BLaER1 treated with 17β-estradiol and CSF1 and Interleukin-3, amounts not matched to agents 10 nM and 100 nM (cell line): ENCODE results near the gene SLC29A2.

ENCODE experiments used
- H3K27ac ChIP-seq, 11 experiments: shearing (Covaris generic); formaldehyde crosslinking; 2 replicates each; pipeline ENCODE4 v1.8.1; 2022
- H3K27me3 ChIP-seq, 11 experiments: shearing (Covaris generic); formaldehyde crosslinking; 2 replicates each; pipeline ENCODE4 v1.8.1; 2022
- H3K36me3 ChIP-seq, 11 experiments: shearing (Covaris generic); formaldehyde crosslinking; 2 replicates each; pipeline ENCODE4 v1.8.1; 2022
- H3K4me1 ChIP-seq, 10 experiments: shearing (Covaris generic); formaldehyde crosslinking; 2 replicates each; pipeline ENCODE4 v1.8.1; 2022
- H3K4me2 ChIP-seq, 11 experiments: shearing (Covaris generic); formaldehyde crosslinking; 2 replicates each; pipeline ENCODE4 v1.8.1; 2022
- H3K4me3 ChIP-seq, 10 experiments: shearing (Covaris generic); formaldehyde crosslinking; 2 replicates each; pipeline ENCODE4 v1.8.1; 2022
- H3K9ac ChIP-seq, 11 experiments: shearing (Covaris generic); formaldehyde crosslinking; 2 replicates each; pipeline ENCODE4 v1.8.1; 2022
- H3K9me3 ChIP-seq, 11 experiments: shearing (Covaris generic); formaldehyde crosslinking; replicated peaks in 1 of 11; 2 replicates each; pipeline ENCODE4 v1.8.1; 2022
- H4K20me1 ChIP-seq, 11 experiments: shearing (Covaris generic); formaldehyde crosslinking; 2 replicates each; pipeline ENCODE4 v1.8.1; 2022
- Cebpa-rat ChIP-seq, 11 experiments: shearing (Covaris generic); IDR thresholded peaks; 2 replicates each; pipeline ENCODE4 v1.8.1; 2022

The SLC29A2 gene

GRCh38 chr11:66328302-66329144, 43.0 kb downstream of the SLC29A2 start:
- no peak for TF ChIP-seq Cebpa-rat (IDR thresholded peaks at IDR 0.05)
- H3K27ac ChIP-seq: peak overlapping the region in 10 of 11 experiments; percentile 64 to 100 (median 95); a peak in 21 of 22 replicates
- peaks cover 0 to 18% (median 0%) of the 10 kb centered on the region in 11 experiments; a peak in 3 of 22 replicates for H4K20me1 ChIP-seq
- H3K27me3 ChIP-seq: no peaks in the 10 kb centered on the region
- H3K9ac ChIP-seq: peak overlapping the region; percentile 56 to 93 (median 83); a peak in 19 of 22 replicates
- H3K4me1 ChIP-seq: peaks cover 53 to 95% (median 74%) of the 10 kb centered on the region in 10 experiments
- peaks cover 0 to 24% (median 0%) of the 10 kb centered on the region in 11 experiments; a peak in 9 of 22 replicates for H3K36me3 ChIP-seq
- H3K4me3 ChIP-seq: peak overlapping the region in 6 of 10 experiments; percentile 4 to 59 (median 12); a peak in 7 of 20 replicates
- H3K9me3 ChIP-seq: no peaks in the 10 kb centered on the region
- peak overlapping the region; percentile 74 to 98 (median 92) for H3K4me2 ChIP-seq

- H3K4me1 ChIP-seq: peaks cover 53 to 95% (median 75%) of the 10 kb centered on the region in 10 experiments
- no peaks in the 10 kb centered on the region for H3K9me3 ChIP-seq
- no peaks in the 10 kb centered on the region for H3K27me3 ChIP-seq
- H4K20me1 ChIP-seq: peaks cover 0 to 12% (median 0%) of the 10 kb centered on the region in 11 experiments; a peak in 2 of 22 replicates
- H3K36me3 ChIP-seq: peaks cover 0 to 18% (median 0%) of the 10 kb centered on the region in 11 experiments; a peak in 9 of 22 replicates
- no peak for TF ChIP-seq Cebpa-rat (IDR thresholded peaks at IDR 0.05)
- H3K27ac ChIP-seq: peak overlapping the region in 9 of 11 experiments; percentile 84 to 100 (median 95); a peak in 18 of 22 replicates
- H3K9ac ChIP-seq: peak overlapping the region in 9 of 11 experiments; percentile 73 to 93 (median 84); a peak in 17 of 22 replicates
- H3K4me2 ChIP-seq: peak overlapping the region; percentile 74 to 98 (median 92)
- H3K4me3 ChIP-seq: peak overlapping the region in 3 of 10 experiments; percentile 28 to 59 (median 46); a peak in 3 of 20 replicates
Observed at GRCh38 chr11:66328031-66328301, 43.6 kb downstream of the SLC29A2 start.

- Histone ChIP-seq H4K20me1 (peaks cover 0 to 7% (median 0%) of the 10 kb centered on the region in 11 experiments; a peak in 1 of 22 replicates), H3K36me3 (peaks cover 0 to 13% (median 0%) of the 10 kb centered on the region in 11 experiments; a peak in 8 of 22 replicates), H3K9ac (peak overlapping the region; percentile 67 to 93 (median 83)), H3K9me3 (no peaks in the 10 kb centered on the region), H3K27me3 (no peaks in the 10 kb centered on the region), H3K4me1 (peaks cover 53 to 94% (median 80%) of the 10 kb centered on the region in 10 experiments), H3K4me3 (peak overlapping the region in 7 of 10 experiments; percentile 27 to 59 (median 46); a peak in 11 of 20 replicates), H3K27ac (peak overlapping the region; percentile 63 to 100 (median 95); a peak in 21 of 22 replicates), H3K4me2 (peak overlapping the region; percentile 74 to 98 (median 92))
- TF ChIP-seq Cebpa-rat (IDR thresholded peaks at IDR 0.05): no peak
Observed at GRCh38 chr11:66327171-66328030, 44.2 kb downstream of the SLC29A2 start.

GRCh38 chr11:66326261-66327111, 45.1 kb downstream of the SLC29A2 start:
- Histone ChIP-seq H4K20me1 (no peaks in the 10 kb centered on the region), H3K27ac (peak overlapping the region; percentile 63 to 100 (median 95)), H3K4me2 (peak overlapping the region; percentile 74 to 98 (median 94)), H3K27me3 (no peaks in the 10 kb centered on the region), H3K4me1 (peaks cover 53 to 96% (median 89%) of the 10 kb centered on the region in 10 experiments), H3K9ac (peak overlapping the region; percentile 67 to 93 (median 84)), H3K9me3 (peaks cover 0 to 6% (median 4%) of the 10 kb centered on the region in 11 experiments; a peak in 7 of 22 replicates), H3K4me3 (peak overlapping the region in 8 of 10 experiments; percentile 27 to 59 (median 48); a peak in 14 of 20 replicates), H3K36me3 (peaks cover 0 to 3% (median 0%) of the 10 kb centered on the region in 11 experiments; a peak in 2 of 22 replicates)
- no peak for TF ChIP-seq Cebpa-rat (IDR thresholded peaks at IDR 0.05)

- Histone ChIP-seq H3K27me3 (no peaks in the 10 kb centered on the region), H4K20me1 (no peaks in the 10 kb centered on the region), H3K4me3 (peak overlapping the region in 4 of 10 experiments; percentile 27 to 53 (median 45); a peak in 2 of 20 replicates), H3K4me1 (peaks cover 53 to 88% (median 82%) of the 10 kb centered on the region in 10 experiments), H3K27ac (peak overlapping the region; percentile 63 to 100 (median 95); a peak in 20 of 22 replicates), H3K9me3 (peaks cover 0 to 11% (median 5%) of the 10 kb centered on the region in 11 experiments; a peak in 12 of 22 replicates), H3K9ac (peak overlapping the region in 10 of 11 experiments; percentile 67 to 93 (median 84); a peak in 18 of 22 replicates), H3K4me2 (peak overlapping the region; percentile 74 to 98 (median 94)), H3K36me3 (no peaks in the 10 kb centered on the region)
- no peak for TF ChIP-seq Cebpa-rat (IDR thresholded peaks at IDR 0.05)
Observed at GRCh38 chr11:66325263-66325671, 46.3 kb downstream of the SLC29A2 start.

- Histone ChIP-seq H3K9me3 (peaks cover 0 to 17% (median 11%) of the 10 kb centered on the region in 11 experiments; a peak in 13 of 22 replicates), H4K20me1 (no peaks in the 10 kb centered on the region), H3K4me2 (peak overlapping the region; percentile 74 to 98 (median 94)), H3K27ac (peak overlapping the region in 10 of 11 experiments; percentile 11 to 100 (median 95); a peak in 19 of 22 replicates), H3K36me3 (no peaks in the 10 kb centered on the region), H3K4me1 (peaks cover 53 to 82% (median 76%) of the 10 kb centered on the region in 10 experiments), H3K4me3 (no peak overlapping the region), H3K9ac (peak overlapping the region in 8 of 11 experiments; percentile 4 to 93 (median 84); a peak in 14 of 22 replicates), H3K27me3 (no peaks in the 10 kb centered on the region)
- TF ChIP-seq Cebpa-rat (IDR thresholded peaks at IDR 0.05): no peak
Observed at GRCh38 chr11:66324664-66325063, 46.9 kb downstream of the SLC29A2 start.

GRCh38 chr11:66323684-66324083, 47.9 kb downstream of the SLC29A2 start:
- H3K27me3 ChIP-seq: no peaks in the 10 kb centered on the region
- H3K4me2 ChIP-seq: peak overlapping the region in 8 of 11 experiments; percentile 74 to 98 (median 94); a peak in 9 of 22 replicates
- H3K27ac ChIP-seq: no peak overlapping the region
- no peak overlapping the region for H3K9ac ChIP-seq
- no peaks in the 10 kb centered on the region for H3K36me3 ChIP-seq
- H4K20me1 ChIP-seq: no peaks in the 10 kb centered on the region
- H3K4me3 ChIP-seq: no peak overlapping the region
- TF ChIP-seq Cebpa-rat (IDR thresholded peaks at IDR 0.05): no peak
- peaks cover 0 to 21% (median 14%) of the 10 kb centered on the region in 11 experiments; a peak in 15 of 22 replicates for H3K9me3 ChIP-seq
- H3K4me1 ChIP-seq: peaks cover 53 to 82% (median 76%) of the 10 kb centered on the region in 10 experiments
